Endodermal cell (in vitro differentiated cells): Measurements from ENCODE around the gene CHERP. TPM values are rescaled to one million over a fixed set of nuclear protein-coding genes. Genes with fewer than 3 reads are reported as not detected.
A peak's percentile ranks its signal among the peaks of the same experiment; 100 is the strongest.

ENCODE experiments used
- DNase-seq: peaks from one replicate; pipeline ENCODE4 v3.0.0-alpha.2; 2017
- H3K27ac ChIP-seq: 2 replicates; pipeline ENCODE4 v1.5.1; 2013; ENCODE audit warnings: mild to moderate bottlenecking, low read depth, low read length, moderate library complexity
- H3K27me3 ChIP-seq: 2 replicates; pipeline ENCODE4 v1.6.1; 2013; ENCODE audit warnings: mild to moderate bottlenecking, low read length, moderate library complexity; ENCODE audit not compliant: insufficient read depth, control insufficient read depth, poor library complexity, severe bottlenecking
- H3K36me3 ChIP-seq: 2 replicates; pipeline ENCODE4 v1.7.0; 2013; ENCODE audit warnings: mild to moderate bottlenecking, low read length, moderate library complexity; ENCODE audit not compliant: control insufficient read depth, insufficient read depth
- H3K4me1 ChIP-seq: one replicate; pipeline ENCODE4 v1.7.0; 2013; ENCODE audit warnings: low read length; ENCODE audit not compliant: control insufficient read depth, insufficient read depth
- H3K4me3 ChIP-seq: 2 replicates; pipeline ENCODE4 v1.5.1; 2013; ENCODE audit warnings: mild to moderate bottlenecking, low read length, moderate library complexity
- H3K9ac ChIP-seq: 2 replicates; pipeline ENCODE4 v1.6.1; 2013; ENCODE audit warnings: mild to moderate bottlenecking, low read length, moderate library complexity; ENCODE audit not compliant: poor library complexity, severe bottlenecking; ENCODE audit errors: extremely low read depth
- H3K9me3 ChIP-seq: 2 replicates; pipeline ENCODE4 v1.6.1; 2013; ENCODE audit warnings: mild to moderate bottlenecking, low read length, moderate library complexity; ENCODE audit not compliant: control insufficient read depth
- H3K27ac Mint-ChIP-seq: 2 replicates; pipeline ENCODE4 v1.8.0; 2020; ENCODE audit warnings: mixed read lengths
- H3K27me3 Mint-ChIP-seq: 2 replicates; pipeline ENCODE4 v1.8.0; 2021; ENCODE audit warnings: mild to moderate bottlenecking, mixed read lengths; ENCODE audit not compliant: insufficient read depth
- H3K36me3 Mint-ChIP-seq: 2 replicates; pipeline ENCODE4 v1.8.0; 2020; ENCODE audit warnings: low read depth, mixed read lengths
- H3K4me1 Mint-ChIP-seq: 2 replicates; pipeline ENCODE4 v1.8.0; 2020; ENCODE audit warnings: mixed read lengths
- H3K4me3 Mint-ChIP-seq: 2 replicates; pipeline ENCODE4 v1.8.0; 2020; ENCODE audit warnings: mild to moderate bottlenecking, moderate library complexity, mixed read lengths
- H3K9me3 Mint-ChIP-seq: 2 replicates; pipeline ENCODE4 v1.8.0; 2020; ENCODE audit warnings: mild to moderate bottlenecking, mixed read lengths
- WGBS, 2 experiments: methylation state at CpG; one replicate each; pipeline versions ENCODE4 v1.1.5 to v1.1.7; 2013; ENCODE audit warnings: missing lambda C conversion rate in 2 of 2, mixed read lengths in 1 of 2; ENCODE audit not compliant: insufficient coverage in 1 of 2, insufficient read length in 1 of 2; 5-methylcytosine and 5-hydroxymethylcytosine counted together
- long read RNA-seq, 4 experiments: library from polyadenylated mRNA in 2 of 4; library from RNA in 1 of 4; library from capped mRNA in 1 of 4; stranded (forward) in 3 of 4; unstranded in 1 of 4; transcript quantifications; one replicate each; pipeline ENCODE4 v2.0.0, GENCODE V29; 2020 to 2021; ENCODE audit warnings: inconsistent platforms in 1 of 4
- polyA plus RNA-seq, 2 experiments: library from polyadenylated mRNA; stranded (reverse); fragments of 50-300 nt; gene quantifications; one replicate each; pipeline ENCODE4 v1.2.3, GENCODE V29; 2013
- total RNA-seq, 2 donors: library from RNA; stranded (reverse); fragmentation: NEBNext Ultra II Directional in 1 of 2; extraction: Animal tissue kit (Norgen Biotek cat#: 25700) in 1 of 2; gene quantifications; 2 replicates in 1 of 2; 3 replicates in 1 of 2; pipeline ENCODE4 v1.2.1, GENCODE V29; 2021
- TF ChIP-seq, protein P1 (sequence below): fragments of 200-600 bp; sonication (generic); conservative IDR thresholded peaks from 2 replicates; pipeline ENCODE4 v1.5.0; 2021; ENCODE audit warnings: antibody characterized with exemption, mild to moderate bottlenecking

Gene CHERP, protein sequence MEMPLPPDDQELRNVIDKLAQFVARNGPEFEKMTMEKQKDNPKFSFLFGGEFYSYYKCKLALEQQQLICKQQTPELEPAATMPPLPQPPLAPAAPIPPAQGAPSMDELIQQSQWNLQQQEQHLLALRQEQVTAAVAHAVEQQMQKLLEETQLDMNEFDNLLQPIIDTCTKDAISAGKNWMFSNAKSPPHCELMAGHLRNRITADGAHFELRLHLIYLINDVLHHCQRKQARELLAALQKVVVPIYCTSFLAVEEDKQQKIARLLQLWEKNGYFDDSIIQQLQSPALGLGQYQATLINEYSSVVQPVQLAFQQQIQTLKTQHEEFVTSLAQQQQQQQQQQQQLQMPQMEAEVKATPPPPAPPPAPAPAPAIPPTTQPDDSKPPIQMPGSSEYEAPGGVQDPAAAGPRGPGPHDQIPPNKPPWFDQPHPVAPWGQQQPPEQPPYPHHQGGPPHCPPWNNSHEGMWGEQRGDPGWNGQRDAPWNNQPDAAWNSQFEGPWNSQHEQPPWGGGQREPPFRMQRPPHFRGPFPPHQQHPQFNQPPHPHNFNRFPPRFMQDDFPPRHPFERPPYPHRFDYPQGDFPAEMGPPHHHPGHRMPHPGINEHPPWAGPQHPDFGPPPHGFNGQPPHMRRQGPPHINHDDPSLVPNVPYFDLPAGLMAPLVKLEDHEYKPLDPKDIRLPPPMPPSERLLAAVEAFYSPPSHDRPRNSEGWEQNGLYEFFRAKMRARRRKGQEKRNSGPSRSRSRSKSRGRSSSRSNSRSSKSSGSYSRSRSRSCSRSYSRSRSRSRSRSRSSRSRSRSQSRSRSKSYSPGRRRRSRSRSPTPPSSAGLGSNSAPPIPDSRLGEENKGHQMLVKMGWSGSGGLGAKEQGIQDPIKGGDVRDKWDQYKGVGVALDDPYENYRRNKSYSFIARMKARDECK
- 10 to 100 TPM; 69.5 to 71.5 TPM for total RNA-seq
- polyA plus RNA-seq (2013, experiment 1 of 2) = 57.2 TPM
- 47.1 TPM for polyA plus RNA-seq (2013, experiment 2 of 2)
- long read RNA-seq, experiment 1, full-length matches to known transcripts = 6 of 41 reads
- long read RNA-seq, experiment 1, partial matches to known transcripts = 20 of 41 reads
- long read RNA-seq, experiment 1, other reads (novel, unspliced or antisense) = 15 of 41 reads
- long read RNA-seq, experiment 2, full-length matches to known transcripts = 101 of 144 reads
- long read RNA-seq, experiment 2, partial matches to known transcripts = 20 of 144 reads
- long read RNA-seq, experiment 2, other reads (novel, unspliced or antisense) = 23 of 144 reads
- long read RNA-seq, experiment 3, full-length matches to known transcripts = 40 of 71 reads
- long read RNA-seq, experiment 3, partial matches to known transcripts = 17 of 71 reads
- long read RNA-seq, experiment 3, other reads (novel, unspliced or antisense) = 14 of 71 reads
- long read RNA-seq, experiment 4, partial matches to known transcripts = 1 of 3 reads
- long read RNA-seq, experiment 4, other reads (novel, unspliced or antisense) = 0 of 3 reads

DNA sequence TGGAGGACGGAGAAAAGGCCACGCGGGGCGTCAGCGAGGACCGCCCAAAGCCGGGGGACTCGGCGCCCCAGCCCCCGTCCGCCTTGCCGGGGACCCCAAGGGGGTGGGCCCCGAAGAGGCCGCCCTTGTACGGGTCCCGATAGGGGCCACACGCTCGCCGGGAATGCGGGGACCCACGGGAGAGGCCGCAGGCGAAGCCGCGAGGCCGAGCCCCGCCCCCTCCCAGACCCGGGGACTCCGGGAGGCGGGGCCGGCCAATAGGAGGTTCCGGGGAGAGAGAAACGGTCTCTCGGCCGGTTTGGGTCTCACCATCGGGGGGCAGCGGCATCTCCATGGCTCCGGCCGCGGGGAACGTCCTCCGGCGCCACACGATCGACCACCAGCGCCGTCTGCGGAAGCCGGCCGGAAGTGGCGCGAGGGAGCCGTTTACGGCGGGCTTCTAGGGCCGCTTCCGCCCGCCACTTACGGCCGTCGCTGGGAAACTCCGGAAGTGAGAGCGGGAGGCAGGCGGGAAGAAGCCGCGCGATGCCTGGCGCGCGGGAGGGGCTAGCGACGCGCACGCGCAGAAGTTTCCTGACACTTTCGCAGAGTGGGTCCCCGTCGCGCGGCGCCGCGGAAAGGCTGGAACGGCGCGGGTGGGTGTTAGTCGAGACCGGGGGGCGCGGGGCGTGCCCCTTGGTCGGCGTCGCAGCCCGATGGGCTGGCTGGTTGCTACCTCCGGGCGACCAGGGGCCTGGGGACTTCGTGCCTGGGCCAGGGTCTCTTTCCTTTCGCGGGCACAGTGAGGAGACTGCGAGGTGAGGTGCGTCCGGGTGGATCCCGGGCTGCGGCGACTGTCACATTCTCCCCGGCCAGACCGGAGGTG is at the start of gene CHERP:
TSS of gene CHERP (minus strand) at position 393 of the 865 bp plus-strand sequence. CDS start at position 334, 59 bp downstream.
- Histone ChIP-seq H3K9me3 (no peaks in the 10 kb centered on the region), H3K36me3 (peaks cover 30% of the 10 kb centered on the region), H3K4me1 (no peaks in the 10 kb centered on the region), H3K27ac (peak within 1 kb of the TSS; percentile 78), H3K27me3 (no peaks in the 10 kb centered on the region), H3K9ac (peak within 1 kb of the TSS; percentile 95), H3K4me3 (peak within 1 kb of the TSS; percentile 93)
- peak within 1 kb of the TSS; percentile 84 for H3K27ac Mint-ChIP-seq
- TF ChIP-seq, protein P1, sequence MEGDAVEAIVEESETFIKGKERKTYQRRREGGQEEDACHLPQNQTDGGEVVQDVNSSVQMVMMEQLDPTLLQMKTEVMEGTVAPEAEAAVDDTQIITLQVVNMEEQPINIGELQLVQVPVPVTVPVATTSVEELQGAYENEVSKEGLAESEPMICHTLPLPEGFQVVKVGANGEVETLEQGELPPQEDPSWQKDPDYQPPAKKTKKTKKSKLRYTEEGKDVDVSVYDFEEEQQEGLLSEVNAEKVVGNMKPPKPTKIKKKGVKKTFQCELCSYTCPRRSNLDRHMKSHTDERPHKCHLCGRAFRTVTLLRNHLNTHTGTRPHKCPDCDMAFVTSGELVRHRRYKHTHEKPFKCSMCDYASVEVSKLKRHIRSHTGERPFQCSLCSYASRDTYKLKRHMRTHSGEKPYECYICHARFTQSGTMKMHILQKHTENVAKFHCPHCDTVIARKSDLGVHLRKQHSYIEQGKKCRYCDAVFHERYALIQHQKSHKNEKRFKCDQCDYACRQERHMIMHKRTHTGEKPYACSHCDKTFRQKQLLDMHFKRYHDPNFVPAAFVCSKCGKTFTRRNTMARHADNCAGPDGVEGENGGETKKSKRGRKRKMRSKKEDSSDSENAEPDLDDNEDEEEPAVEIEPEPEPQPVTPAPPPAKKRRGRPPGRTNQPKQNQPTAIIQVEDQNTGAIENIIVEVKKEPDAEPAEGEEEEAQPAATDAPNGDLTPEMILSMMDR = peak; percentile 20
- H3K27me3 Mint-ChIP-seq = no peaks in the 10 kb centered on the region
- peaks cover 16% of the 10 kb centered on the region for H3K4me1 Mint-ChIP-seq
- H3K36me3 Mint-ChIP-seq = peaks cover 36% of the 10 kb centered on the region
- H3K9me3 Mint-ChIP-seq = no peaks in the 10 kb centered on the region
- peak within 1 kb of the TSS; percentile 86 for H3K4me3 Mint-ChIP-seq
- peak; percentile 96 for DNase-seq
- 0% methylated on average over 47 to 108 of the region's 108 CpGs for WGBS, 2 experiments

DNA sequence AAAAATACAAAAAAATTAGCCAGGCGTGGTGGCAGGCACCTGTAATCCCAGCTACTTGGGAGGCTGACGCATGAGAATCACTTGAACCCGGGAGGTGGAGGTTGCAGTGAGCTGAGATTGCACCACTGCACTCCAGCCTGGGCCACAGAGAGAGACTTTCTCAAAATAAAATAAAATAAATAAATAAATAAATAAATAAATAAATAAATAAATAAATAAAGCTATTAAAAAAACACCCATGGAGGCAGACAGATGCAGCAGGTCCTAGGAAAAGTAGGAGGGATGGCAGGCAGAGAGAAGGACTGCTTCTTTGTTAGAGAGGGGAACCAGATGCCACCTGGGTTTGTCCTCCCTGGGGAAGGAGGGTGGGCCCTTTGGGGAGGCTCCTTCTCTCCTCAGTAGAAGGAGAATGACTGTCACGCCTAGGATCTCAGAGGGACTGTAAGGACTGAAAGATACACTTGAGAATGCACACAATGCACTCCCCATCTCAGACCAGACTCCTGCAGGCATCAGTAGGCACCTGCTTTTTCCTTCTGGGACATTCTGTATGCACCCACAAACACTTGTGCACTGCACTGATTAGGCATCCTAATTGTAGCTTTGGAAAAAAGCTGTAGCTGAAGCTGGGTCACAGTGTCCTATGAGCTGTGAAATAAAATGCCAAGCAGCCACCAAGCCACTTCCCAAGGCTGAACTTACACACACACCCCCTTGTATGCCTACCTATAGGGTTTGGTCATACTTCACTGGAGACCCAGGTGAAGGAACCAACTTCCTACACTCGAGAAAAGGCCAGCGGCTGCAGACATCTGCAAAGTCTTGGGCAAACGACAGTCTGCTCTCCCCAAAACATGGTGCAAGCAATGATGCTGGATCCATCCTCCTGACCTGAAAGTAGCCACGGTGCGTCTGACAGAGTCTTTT is 48.9 kb upstream of the CHERP start:
- Histone ChIP-seq H3K9me3 (no peaks in the 10 kb centered on the region), H3K27me3 (no peaks in the 10 kb centered on the region), H3K9ac (no peak overlapping the region), H3K4me1 (peaks cover 19% of the 10 kb centered on the region), H3K27ac (peak overlapping the region; percentile 10), H3K4me3 (no peak overlapping the region), H3K36me3 (no peaks in the 10 kb centered on the region)
- H3K4me1 Mint-ChIP-seq = peaks cover 33% of the 10 kb centered on the region
- 90 to 96% methylated on average over 5 to 9 of the region's 9 CpGs for WGBS, 2 experiments
- DNase-seq = no peak
- H3K4me3 Mint-ChIP-seq = no peak overlapping the region
- H3K27me3 Mint-ChIP-seq = no peaks in the 10 kb centered on the region
- no peaks in the 10 kb centered on the region for H3K9me3 Mint-ChIP-seq
- TF ChIP-seq, protein P1 = no peak
- H3K36me3 Mint-ChIP-seq = no peaks in the 10 kb centered on the region
- no peak overlapping the region for H3K27ac Mint-ChIP-seq
